Glomerular endothelial cell (primary cell): ENCODE results near the gene GNA12. TPM values are rescaled to one million over a fixed set of nuclear protein-coding genes. Genes with fewer than 3 reads are reported as not detected.
"Not testable (repeated sequence)": the region's sequence is repeated elsewhere in the genome, so short reads cannot be mapped to it uniquely, and the experiment has no call there.

Experiments used
- DNase-seq: peaks from one replicate; pipeline ENCODE4 v3.0.0-alpha.2; 2011; ENCODE audit warnings: low read depth, low spot score; ENCODE audit errors: extremely low read depth
- total RNA-seq: library from RNA; depleted of rRNA; stranded (reverse); fragments of >200 nt; gene quantifications from 2 replicates; pipeline ENCODE4 v1.2.3, GENCODE V29; 2015

GNA12 gene
- total RNA-seq, 1 donor from 2014 or later: 86.9 TPM

GRCh38 chr7:2864999-2865670, 21.0 kb upstream of the GNA12 start:
- DNase-seq: no peak

DNA sequence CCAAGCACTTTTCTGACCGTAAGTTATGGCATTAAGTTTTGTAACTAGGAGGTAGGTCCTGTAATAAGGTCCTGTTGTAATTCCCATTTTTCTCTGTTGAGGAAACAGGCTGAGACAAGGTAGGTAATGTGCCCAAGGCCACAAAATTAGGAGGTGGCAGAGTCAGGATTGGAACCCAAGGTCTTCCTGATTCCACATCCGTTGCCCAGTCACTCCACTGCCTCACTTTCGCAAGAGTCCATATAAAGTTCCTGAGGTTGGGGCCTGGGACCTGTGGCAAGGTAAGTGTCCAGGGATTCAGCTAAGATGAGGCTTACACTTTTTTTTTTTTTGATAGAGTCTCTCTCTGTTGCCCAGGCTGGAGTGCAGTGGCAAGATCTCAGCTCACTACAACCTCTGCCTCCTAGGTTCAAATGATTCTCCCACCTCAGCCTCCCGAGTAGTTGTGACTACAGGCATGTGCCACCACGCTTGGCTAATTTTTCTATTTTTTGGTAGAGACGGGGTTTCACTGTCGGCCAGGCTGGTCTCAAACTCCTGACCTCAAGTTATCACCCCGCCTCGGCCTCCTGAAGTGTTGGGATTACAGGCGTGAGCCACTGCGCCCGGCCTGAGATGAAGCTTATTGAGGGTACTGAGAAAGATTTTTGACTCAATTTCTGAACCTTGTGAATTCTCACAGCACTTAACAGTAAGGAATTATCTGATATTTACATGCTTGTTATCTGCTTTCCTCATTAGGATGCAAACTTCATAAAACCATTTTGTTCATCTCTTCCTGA, 20.3 kb upstream of the GNA12 start:
- DNase-seq: no peak

GRCh38 chr7:2863461-2864066, 19.5 kb upstream of the GNA12 start:
- DNase-seq: peak; percentile 76

- DNase-seq: no peak
Observed at GRCh38 chr7:2862831-2863361, 18.8 kb upstream of the GNA12 start.

GRCh38 chr7:2861509-2861908, 17.4 kb upstream of the GNA12 start:
- no peak for DNase-seq

DNA sequence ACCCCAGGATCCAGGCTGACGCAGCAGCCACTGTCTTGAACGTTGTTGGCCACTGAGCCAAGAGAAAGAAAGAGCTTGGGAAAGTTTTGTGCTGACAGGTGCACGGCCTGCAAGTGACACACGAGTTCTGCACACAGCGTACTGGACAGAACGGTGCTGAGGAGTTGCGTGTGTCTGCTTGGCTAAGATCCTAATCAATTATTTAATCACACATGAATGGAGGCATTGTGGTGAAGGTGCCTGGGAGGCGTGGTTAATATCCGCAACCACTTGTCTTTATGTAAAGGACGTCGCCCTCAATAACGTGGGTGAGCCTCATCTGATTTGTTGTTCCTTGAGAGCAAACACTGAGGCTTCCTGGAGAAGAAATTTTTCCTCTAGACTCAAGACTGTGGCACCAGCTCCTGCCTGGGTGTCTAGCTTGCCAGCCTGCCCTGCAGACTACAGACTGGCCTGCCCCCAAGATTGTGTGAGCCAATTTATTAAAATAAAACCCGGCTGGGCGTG, 16.6 kb upstream of the GNA12 start:
- DNase-seq: no peak

DNA sequence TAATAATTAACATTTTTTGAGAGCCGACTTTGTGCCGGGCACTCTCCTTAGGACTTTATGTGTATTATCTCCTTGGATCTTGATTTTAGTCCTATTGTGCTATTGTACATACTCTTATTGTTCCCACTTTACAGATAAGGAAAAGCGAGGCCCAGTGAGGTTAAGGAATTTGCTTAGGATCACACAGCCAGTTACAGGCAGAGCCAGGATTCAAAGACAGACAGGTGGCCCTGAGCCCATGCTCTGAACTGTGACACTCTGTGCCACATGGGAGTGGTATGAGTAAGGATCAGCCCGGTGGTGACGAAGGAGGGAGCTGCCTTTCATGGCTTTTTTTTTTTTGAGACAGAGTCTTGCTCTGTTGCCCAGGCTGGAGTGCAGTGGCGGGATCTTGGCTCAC, 15.8 kb upstream of the GNA12 start:
- no peak for DNase-seq

GRCh38 chr7:2858621-2859020, 14.5 kb upstream of the GNA12 start:
- no peak for DNase-seq

DNA sequence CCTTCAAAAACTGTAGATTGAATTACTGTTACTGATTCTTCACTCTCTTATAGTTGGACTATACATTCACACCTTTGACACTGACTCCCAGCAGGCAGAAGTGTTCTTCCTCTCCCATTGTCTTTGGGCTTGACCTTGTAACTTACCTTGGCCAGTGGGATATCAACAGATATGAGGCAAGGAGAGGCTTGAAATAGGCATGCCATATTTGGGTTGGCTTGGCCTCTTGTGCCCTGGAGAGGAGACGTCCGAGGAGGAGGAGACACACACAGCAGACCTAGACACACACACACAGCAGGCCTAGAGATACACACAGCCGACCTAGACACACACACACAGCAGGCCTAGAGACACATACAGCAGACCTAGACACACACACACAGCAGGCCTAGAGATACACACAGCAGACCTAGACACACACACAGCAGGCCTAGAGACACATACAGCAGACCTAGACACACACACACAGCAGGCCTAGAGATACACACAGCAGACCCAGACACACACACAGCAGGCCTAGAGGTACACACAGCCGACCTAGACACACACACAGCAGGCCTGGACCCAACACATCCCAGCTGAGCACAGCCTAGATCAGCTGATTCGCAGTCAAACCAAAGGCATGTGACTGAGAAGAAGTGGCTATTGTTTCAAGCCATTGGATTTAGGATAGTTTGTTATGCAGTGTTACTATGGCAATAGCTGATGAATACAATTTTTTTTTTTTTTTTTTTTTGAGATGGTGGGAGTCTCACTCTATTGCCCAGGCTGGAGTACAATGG, 12.5 kb upstream of the GNA12 start:
- no peak for DNase-seq

GRCh38 chr7:2855386-2855785, 11.3 kb upstream of the GNA12 start:
- no peak for DNase-seq

DNA sequence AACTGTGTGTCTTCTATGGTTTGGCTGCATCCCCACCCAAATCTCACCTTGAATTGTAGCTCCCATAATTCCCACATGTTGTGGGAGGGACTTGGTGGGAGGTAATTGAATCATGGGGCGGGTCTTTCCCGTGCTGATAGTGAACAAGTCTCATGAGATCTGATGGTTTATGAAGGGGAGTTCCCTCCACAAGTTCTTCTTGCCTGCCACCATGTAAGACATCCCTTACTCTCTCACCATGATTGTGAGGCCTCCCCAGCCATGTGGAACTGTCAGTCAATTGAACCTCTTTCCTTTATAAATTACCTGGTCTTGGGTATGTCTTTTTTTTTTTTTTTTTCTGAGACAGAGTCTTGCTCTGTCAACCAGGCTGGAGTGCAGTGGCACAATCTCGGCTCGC, 9.4 kb upstream of the GNA12 start:
- not testable (repeated sequence) for DNase-seq

GRCh38 chr7:2853147-2853546, 9.0 kb upstream of the GNA12 start:
- no peak for DNase-seq

DNA sequence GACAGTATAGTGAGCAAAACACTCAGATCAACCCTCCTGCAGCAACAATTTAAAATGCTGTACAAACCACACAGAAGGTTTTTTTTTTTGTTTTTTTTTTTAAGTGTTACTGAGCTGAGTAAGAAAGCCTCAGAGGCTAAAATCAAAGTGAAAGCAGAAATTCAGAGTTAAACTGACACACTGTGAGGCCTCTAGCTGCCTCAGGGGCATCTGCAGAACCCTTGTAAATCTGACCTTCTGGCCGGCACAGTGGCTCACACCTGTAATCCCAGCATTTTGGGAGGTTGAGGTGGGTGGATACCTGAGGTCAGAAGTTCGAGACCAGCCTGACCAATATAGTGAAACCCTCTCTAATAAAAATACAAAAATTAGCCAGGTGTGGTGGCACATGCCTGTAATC, 7.4 kb upstream of the GNA12 start:
- no peak for DNase-seq

DNA sequence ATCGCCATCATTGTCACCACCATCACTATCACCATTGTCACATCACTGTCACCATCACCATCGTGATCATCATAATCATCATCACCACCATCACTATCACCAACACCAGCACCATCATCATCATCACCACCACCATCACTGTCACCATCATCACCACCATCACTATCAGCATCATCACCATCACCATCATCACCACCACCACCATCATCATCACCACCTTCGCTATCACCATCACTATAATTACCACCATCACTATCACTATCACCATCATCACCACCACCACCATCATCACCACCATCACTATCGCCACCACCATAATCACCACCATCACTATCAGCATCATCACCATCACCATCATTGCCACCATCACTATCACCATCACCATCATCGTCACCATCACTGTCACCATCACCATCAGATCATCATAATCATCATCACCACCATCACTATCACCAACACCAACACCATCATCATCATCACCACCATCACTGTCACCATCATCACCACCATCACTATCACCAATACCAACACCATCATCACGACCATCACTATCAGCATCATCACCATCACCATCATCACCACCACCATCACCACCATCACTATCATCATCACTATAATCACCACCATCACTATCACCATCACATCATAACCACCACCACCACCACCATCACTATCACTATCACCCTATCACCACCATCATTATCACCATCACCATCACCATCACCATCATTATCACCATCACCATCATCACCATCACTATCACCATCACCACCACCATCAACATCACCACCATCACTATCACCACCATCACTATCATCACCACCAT, 6.0 kb upstream of the GNA12 start:
- no peak for DNase-seq

- DNase-seq: no peak
Observed at GRCh38 chr7:2845034-2845592, 1.0 kb upstream of the GNA12 start.

DNA sequence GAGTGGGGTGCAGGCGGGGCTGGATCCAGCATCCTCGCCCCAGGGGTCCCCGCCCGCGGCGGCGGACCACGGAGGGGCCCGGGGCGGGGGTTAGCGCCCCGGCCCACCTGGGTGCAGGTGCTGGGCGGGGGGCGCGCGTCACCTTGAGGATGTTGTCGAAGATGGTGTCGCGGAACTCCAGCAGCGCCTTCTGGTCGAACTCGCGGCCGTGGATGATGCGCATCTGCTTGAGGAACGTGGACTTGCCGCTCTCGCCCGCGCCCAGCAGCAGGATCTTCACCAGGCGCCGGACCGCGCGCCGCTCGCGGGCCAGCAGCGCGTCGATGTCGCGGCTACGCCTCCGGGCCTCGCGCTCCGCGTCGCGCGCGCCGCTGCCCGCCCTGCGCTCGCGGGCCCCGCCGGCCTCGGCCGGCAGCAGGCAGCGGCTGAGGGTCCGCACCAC, 376 bp downstream of the GNA12 start:
- no peak for DNase-seq

GRCh38 chr7:2843191-2843685, 870 bp downstream of the GNA12 start:
- DNase-seq: no peak

GRCh38 chr7:2841907-2842306, 2.2 kb downstream of the GNA12 start:
- DNase-seq: no peak

DNA sequence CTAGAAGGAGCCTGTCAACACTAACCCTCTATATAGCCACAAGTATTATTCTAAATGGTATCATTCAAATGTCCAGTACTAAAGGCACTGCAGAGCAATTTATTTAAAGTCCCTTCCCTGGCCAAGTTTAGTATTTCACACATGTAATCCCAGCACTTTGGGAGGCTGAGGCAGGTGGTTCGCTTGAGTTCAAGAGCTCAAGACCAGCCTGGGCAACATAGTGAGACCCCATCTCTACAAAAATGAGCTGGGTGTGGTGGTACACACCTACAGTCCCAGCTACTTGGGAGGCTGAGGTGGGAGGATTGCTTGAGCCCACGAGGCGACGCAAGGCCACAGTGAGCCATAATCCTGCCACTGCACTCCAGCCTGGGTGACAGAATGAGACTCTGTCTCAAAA, 3.6 kb downstream of the GNA12 start:
- DNase-seq: no peak
